Cerebellar cortex (tissue), 1 donor: Measurements from ENCODE around the gene TNNT3.

ENCODE experiments used
- DNase-seq: peaks from one replicate; pipeline ENCODE4 v3.0.0-alpha.2; 2015; ENCODE audit warnings: low spot score

Gene TNNT3

DNA sequence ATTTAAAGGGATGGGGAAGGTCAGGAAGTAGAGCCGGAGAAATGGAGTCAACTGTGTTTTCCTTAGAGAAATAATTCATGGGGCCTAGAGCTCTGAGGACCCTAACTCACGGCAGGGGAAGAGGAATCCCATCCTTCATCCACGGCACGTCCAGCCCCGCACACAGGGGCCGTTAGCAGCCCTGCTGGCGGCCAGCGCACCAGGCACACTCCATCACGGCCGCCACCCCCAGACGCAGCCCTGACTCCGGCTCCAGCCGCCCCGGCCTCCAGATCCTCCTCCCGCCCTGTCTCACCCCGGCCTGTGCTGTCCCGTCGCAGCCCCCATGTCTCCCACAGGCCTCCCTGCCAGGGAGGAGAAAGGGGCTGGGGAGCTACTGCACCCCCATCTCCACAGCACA, 38.9 kb downstream of the TNNT3 start:
- no peak for DNase-seq

DNA sequence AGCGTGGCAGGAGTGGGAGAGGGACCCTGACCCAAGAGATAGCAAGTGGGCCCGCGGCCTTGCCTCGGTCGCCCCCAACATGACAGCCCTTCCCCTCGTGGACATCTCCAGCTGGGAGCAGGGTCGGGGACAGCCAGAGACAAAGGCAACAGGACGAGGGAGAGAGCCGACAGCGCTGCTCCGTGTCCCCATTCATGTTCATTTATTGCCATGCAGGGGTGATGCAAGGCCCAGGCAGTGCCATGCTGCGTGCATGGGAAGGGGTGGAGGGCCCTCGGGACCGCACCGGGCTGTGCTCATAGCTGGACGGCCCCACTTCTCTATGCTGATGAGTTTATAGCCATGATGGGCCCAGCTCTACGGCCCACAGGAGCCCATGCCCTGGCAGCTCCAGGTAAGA, 40.3 kb downstream of the TNNT3 start:
- DNase-seq, result no peak

DNA sequence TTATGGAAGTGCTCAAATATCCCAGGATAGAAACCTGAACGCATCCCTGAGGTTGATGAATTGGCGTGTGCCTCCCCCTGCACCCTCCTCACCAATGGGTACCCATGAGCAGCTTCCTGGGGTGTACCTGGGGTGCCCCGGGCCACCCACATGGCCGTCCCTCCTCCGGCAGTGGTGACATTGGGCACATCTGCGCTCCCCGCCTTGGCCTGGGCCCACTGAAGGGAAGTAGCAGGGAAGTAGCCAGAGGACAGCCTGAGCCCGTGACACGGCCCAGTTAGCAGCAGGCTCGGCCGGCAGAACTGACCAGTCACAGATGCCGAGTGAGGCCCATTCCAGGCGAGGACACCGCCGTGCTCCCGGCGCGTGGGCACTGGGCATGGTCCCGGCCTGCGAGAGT, 44.4 kb downstream of the TNNT3 start:
- DNase-seq, result no peak

DNA sequence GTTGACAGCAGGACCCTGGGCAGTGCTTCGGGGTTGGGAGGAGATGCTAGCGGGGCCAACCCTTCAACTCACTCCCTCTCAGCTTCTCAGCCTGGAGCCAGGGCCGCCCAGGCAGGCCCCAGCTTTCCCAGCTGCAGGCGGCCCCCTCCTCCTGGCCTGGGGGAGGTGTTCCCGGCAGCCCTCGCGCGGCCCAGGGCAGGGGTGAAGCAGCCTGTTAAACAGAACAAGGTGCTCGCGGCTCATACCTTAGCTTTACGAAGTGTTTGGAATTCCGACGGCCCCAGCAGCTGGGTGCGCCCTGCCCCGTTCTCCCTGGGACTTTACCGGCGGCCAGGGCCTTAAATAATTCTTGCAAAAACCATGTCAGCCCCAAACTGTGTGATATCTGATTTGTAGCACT, 44.8 kb downstream of the TNNT3 start:
- DNase-seq, result no peak

DNA sequence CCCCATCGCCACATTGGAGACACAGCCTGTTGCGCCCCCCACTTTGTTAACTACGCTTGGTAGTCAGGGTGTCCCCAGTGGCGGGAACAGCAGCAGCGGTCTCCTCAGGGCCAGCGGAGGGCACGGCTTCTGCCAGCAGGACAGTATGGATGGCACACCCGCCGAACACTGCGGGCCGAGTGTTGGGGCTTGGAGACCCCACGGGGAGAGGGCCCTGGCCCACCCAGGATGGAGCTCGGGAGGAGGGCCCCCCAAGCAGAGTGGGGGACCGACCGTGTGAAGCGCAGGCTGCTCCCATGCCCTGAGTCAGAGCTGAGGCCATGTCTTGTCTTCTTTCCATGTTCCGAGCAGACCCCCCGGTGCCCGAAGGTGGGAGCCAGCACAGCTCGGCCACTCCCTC, 45.5 kb downstream of the TNNT3 start:
- DNase-seq, result no peak

DNA sequence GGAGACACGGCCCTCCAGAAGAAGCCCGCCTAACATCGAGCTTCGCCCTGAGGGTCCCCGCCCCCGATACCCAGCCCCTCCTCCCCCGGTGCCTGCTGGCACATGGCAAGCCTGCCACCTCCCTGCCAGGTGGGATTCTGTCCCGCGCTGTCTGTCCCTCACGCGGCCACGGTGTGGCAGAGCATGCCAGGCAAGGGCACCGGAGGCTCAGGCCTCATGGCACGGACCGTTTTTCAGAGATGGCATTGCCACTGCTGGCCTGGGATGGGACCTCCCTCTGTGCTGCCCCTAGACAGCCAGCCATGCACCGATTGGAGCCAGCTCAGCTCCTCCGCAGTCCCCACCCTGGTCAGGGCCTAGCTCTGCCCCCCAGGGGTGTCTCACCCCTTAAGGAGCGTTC, 47.0 kb downstream of the TNNT3 start:
- DNase-seq, result no peak

DNA sequence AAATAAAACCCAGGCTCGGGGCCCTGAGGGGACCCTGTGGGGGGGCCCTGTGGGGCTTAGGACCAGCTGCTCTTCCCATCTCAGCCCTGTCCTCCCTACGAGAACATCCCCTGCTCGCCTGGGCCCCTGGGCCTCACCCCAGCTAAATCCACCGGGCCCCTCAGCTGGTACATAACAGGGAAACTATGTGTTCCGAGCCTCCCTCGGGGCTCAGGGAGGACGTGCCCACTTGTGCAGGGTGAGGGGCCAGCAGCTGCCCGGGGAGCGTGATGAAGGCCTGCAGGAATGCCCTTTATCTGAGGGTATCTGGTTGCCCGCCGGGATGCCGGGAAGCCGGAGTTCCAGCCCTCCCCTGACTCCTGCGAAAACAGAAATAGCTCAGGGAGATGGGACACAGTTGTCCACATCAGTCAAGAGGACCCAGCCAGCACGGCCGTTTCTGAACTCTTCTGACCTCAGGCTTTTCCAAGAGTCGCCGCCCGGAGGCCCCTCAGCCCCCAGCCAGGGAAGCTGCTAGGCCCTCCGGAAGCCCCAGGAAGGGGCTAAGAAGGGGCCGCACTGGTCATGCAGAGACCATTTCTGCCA, 48.2 kb downstream of the TNNT3 start:
- no peak for DNase-seq

DNA sequence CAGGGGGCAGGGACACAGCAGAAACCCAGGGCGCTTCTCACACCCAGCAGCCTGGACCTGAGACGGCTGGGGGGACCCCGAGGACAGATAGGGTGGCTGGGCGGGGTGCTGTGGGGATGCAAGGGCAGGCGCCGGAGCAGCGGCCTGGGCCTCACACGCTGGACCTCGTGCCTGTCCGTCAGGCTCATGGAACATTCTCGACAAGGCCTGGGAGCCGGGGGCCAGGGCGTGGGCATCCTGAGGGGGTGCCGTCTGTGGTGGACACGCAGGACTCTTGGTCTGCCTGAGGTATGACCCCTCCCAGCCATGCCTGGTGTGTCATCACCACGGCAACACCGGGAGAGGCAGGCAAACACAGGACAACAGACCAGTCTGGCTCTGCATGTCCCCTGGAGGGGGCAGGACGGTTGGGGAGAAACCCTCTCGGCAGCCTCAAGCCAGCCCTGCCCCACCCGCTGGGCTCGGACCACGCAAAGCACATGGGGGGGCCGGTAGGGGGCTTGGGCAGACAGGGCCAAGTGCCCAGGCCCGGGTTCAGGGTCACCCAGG, 49.0 kb downstream of the TNNT3 start:
- no peak for DNase-seq

DNA sequence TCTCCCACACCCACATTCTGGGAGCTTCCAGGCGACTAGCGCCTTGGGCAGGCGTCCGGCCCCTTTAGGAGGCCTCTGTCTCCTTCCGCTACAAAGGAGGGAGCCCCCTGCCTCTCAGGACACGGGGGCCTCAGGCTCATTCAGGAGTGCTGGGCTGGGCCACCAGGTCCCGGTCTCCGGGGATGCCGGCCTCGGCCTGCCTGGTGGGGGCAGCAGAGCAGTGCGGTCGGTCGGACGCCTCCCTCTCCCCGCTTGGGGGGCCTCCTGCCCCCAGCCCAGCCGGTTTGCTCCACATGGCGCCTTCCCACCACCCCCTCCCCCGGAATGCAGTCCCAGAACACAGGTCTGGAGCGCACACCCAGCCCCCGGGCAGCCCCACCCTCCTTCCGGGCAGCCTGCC, 49.5 kb downstream of the TNNT3 start:
- DNase-seq, result no peak

DNA sequence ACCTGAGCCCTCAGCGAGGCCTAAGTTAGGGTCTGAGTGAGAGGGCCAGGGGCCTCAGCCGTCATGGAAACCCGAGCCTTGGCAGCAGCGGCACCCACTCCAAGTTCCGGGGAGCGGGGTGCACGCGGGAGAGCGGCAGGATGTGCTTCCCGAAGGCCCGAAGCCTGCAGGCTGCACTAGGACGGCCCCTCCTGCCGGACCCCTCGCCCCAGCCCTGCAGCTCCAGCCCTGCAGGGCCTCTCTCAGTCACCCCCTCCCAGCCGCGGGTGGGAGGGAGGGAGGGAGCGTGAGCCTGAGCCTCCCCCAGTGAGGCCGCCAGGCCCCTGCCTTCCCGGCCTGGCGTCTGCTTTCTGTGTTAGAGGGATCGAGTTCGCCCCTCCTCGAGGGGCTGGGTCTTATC, 50.3 kb downstream of the TNNT3 start:
- DNase-seq, result no peak

DNA sequence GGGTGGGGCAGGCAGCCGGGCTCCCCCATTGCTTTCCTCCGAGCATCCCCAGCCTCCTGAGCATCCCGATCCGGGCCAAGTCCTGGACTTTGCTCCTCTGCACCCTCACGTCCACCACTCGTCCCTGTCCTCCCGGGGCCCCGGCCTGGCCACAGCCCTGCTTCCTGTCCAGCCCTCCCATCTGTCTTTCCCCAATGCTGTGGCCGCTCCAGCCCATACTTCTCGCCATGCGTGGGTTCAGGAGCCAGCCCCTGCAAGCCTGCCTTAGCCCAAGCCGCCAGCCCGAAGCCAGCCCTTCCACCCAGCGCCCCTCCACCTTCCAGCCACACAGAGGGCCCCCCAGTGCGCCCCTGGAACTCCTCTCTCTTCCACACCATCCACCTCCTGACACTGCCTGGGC, 51.5 kb downstream of the TNNT3 start:
- no peak for DNase-seq

DNA sequence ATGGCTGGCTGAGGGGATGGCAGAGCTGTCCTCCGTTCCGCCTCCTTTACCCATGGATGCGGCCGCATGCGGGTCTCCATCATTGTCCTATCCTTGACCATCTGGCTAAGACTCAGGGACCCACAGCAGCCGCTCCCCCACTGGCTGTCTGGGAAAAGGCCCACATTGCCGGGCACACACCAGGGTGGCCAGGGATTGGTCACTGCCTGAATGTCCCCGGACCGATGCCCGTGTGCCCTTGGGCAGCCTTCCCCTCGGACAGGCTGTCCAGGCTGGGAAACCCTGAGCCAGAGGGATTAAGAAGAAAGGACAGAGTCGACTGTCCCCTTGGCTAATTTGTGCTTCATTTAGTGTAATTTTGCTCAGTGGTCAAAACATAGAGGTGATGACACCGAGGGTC, 55.7 kb downstream of the TNNT3 start:
- no peak for DNase-seq

DNA sequence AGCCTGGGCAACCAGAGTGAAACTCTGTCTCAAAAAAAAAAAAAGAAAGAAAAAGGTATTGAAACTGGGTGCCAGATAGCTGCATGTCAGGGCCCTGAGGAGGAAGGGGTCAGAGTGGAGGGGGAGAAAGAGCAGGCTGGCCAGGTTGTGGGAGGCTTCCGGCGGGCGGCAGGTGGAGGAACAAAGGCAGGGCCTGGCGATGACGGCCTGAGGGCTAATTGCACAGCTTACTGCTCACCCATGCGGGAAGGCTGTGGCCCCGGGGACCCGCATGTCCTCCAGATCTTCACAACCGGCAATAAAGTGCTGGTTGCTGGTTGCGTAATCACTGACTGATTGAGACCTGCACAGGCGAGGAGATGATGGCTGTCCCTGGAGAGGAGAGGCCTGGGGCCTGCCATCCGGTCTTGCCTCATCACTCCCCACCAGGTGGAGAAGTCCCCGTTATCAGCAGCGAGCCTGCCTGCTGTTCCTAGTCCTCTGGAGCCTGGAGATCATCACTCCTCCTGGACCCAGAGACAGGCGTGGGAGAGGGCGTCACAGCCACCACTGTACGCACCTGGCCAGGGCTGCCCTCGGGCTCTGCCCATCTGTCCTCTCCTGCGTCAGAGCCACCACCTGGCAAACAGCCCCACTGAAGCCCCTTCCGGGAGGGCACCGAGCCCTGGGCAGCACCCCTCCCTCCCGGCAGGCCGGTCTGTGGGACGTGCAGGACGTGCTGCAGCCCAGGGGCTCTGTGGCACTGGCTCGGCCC, 59.4 kb downstream of the TNNT3 start:
- no peak for DNase-seq

DNA sequence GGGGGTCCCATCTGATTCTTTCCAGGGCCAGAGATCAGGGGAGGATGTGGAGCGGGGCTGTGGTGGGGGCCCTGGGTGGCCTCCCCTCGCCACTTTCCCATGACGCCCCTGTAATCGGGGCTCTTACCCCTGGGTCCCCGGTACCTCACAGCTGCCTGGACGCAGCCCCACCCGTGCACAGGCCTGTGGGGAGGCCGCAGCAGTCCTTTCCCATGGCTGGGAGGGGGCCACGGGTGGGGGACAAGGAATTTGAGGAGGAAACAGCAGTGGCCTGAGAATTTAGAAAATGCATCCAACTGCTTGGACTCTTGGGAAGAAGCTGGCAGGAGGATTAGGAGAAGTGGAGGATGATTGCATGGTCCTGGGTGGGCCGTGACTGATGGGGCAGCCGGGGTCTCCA, 60.1 kb downstream of the TNNT3 start:
- DNase-seq, result no peak

DNA sequence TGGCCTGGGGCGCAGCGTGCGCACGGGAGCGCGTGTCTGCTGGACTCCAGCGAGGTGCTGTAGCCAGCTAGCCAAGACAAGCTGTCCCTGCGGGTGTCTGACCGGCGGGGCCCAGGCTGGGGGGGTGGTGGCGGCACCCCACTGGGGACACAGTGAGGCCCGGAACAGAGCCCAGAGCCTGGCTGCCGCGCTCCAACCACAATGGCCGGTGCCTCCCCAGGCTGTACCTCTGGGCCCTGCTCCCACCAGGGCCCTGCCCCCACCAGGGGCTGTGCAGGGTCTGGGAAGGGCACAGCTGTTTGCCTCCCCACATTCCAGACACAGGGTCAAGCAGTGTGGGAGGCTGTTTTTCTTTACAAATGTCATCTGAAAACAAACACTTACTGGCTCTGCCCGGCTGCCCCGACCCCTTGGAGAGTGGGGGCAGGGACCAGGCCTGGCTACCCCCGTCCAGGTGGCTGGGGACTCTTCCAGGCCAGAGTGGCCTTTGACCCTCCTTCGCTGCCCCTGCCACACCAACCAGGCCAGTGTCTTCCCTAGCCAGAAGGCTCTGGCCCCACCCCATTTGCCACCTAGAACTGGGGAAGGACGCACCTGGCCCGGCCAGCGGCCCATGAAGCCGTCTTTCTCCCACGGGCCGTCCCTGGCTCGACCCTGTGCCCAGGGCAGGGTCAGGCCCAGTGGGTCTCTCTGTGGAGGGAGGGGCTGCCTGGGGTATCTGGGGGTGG, 63.5 kb downstream of the TNNT3 start:
- DNase-seq, result no peak

DNA sequence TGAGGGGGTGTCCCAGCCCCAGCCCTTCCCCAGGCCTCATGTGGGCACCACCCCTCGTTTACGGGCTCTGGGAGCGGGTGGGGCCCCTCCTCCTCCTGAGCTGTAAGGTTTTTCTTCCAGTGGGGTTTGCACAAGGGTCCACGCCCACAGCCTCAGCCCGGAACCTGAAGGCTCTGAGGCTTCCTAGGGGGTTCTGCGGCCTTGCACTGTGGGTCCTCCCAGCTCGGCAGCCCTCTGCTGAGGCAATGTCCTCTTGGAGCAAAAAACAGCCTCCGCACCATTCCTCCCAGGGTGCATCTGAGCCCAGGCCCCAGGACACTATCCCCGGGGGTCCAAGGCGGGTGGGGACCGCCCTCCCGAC, 64.1 kb downstream of the TNNT3 start:
- no peak for DNase-seq

DNA sequence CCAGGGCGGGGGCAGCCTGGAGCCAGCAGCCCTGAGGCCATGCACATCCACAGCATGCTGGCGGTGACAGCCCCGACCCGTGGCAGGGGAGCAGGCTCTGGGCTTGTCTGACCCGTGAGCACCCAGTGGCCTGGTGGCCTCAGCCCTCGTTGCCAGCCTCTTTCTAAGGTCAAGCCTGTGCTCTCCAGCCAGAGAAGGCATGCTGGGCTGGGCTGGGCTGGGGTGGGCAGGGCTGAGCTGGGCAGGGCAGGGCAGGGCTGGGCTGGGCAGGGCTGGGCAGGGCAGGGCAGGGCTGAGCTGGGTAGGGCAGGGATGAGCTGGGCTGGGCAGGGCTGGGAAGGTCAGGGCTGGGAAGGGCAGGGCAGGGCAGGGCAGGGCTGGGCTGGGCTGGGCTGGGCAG, 67.5 kb downstream of the TNNT3 start:
- DNase-seq, result no peak

DNA sequence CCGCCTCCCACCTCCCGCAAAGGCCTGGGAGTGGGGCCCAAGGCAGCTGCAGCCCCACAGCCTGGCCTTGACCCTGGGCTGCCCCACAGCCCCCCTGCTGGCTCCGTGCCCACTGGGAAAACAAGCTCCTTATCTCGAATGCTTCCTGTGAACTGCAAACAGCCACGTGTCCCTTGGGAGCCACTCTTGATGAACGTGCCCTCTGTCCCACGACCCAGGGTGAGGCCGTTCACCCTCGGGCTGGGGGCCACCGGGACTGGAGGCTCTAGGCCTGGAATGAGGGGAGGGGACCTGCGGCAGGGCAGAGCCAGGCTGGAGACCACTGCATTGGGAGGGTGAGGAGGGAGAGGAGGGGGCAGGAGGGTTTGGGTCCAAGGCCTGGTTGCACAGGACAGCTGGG, 68.7 kb downstream of the TNNT3 start:
- DNase-seq, result no peak
